Neural cell (in vitro differentiated cells): ENCODE results near the gene XDH. TPM values are rescaled to one million over a fixed set of nuclear protein-coding genes. Genes with fewer than 3 reads are reported as not detected.

Source experiments
- H2AFZ ChIP-seq: fragments of 200-600, 300-800 bp; sonication (generic), shearing (Covaris generic); 2 replicates; pipeline ENCODE4 v1.6.0; 2014; ENCODE audit warnings: low read depth, mild to moderate bottlenecking, antibody characterized with exemption, low read length, moderate library complexity
- H3F3A ChIP-seq: fragments of 200-600 bp; shearing (Covaris generic); 2 replicates; pipeline ENCODE4 v1.6.1; 2016; ENCODE audit warnings: mild to moderate bottlenecking, moderate library complexity, mixed read lengths, antibody characterized with exemption, low read length; ENCODE audit not compliant: insufficient read depth, poor library complexity, severe bottlenecking
- H3K27ac ChIP-seq: fragments of 200-600, 300-800 bp; sonication (generic), shearing (Covaris generic); 2 replicates; pipeline ENCODE4 v1.5.1; 2014; ENCODE audit warnings: mild to moderate bottlenecking, low read length, moderate library complexity
- H3K27me3 ChIP-seq: fragments of 300-800, 200-600 bp; sonication (generic), shearing (Covaris generic); 2 replicates; pipeline ENCODE4 v1.6.0; 2014; ENCODE audit warnings: mild to moderate bottlenecking, low read depth, low read length, moderate library complexity; ENCODE audit not compliant: insufficient read depth
- H3K36me3 ChIP-seq: fragments of 300-800, 200-600 bp; sonication (generic), shearing (Covaris generic); 2 replicates; pipeline ENCODE4 v1.5.1; 2014; ENCODE audit warnings: mild to moderate bottlenecking, antibody characterized with exemption, low read length, moderate library complexity; ENCODE audit not compliant: insufficient read depth
- H3K4me2 ChIP-seq: fragments of 300-800, 200-600 bp; sonication (generic), shearing (Covaris generic); 2 replicates; pipeline ENCODE4 v1.6.0; 2014; ENCODE audit warnings: mild to moderate bottlenecking, low read length
- H3K4me3 ChIP-seq: fragments of 300-800, 200-600 bp; sonication (generic), shearing (Covaris generic); 2 replicates; pipeline ENCODE4 v1.5.1; 2014; ENCODE audit warnings: mild to moderate bottlenecking, low read length, moderate library complexity
- H3K79me2 ChIP-seq: fragments of 200-600 bp; shearing (Covaris generic); replicated peaks from 2 replicates; pipeline ENCODE4 v1.6.0; 2014; ENCODE audit warnings: mild to moderate bottlenecking, low read length, moderate library complexity; ENCODE audit not compliant: insufficient read depth
- H3K9ac ChIP-seq: fragments of 300-800, 200-600 bp; sonication (generic), shearing (Covaris generic); 2 replicates; pipeline ENCODE4 v1.6.1; 2016; ENCODE audit warnings: mild to moderate bottlenecking, low read length, mixed read lengths
- H3K9me2 ChIP-seq: fragments of 200-600 bp; shearing (Covaris generic); 2 replicates; pipeline ENCODE4 v1.6.1; 2016; ENCODE audit warnings: mild to moderate bottlenecking, low read length, mixed read lengths; ENCODE audit not compliant: insufficient read depth
- H3K9me3 ChIP-seq: fragments of 200-600, 300-800 bp; sonication (generic), shearing (Covaris generic); 2 replicates; pipeline ENCODE4 v1.6.1; 2016; ENCODE audit warnings: mild to moderate bottlenecking, mixed run types, low read length, moderate library complexity, mixed read lengths
- H4K20me1 ChIP-seq: fragments of 200-600 bp; shearing (Covaris generic); 2 replicates; pipeline ENCODE4 v1.6.1; 2016; ENCODE audit warnings: mild to moderate bottlenecking, mixed run types; ENCODE audit not compliant: insufficient read depth
- CTCF ChIP-seq: fragments of 450-650 bp; IDR thresholded peaks from 2 replicates; pipeline ENCODE4 v1.5.1; 2014; ENCODE audit warnings: antibody characterized with exemption, mild to moderate bottlenecking, moderate library complexity; ENCODE audit not compliant: poor library complexity, severe bottlenecking
- EP300 ChIP-seq: fragments of 450-650 bp; conservative IDR thresholded peaks from 2 replicates; pipeline ENCODE4 v1.6.1; 2014; ENCODE audit warnings: antibody characterized with exemption, mild to moderate bottlenecking, moderate library complexity; ENCODE audit not compliant: poor library complexity, severe bottlenecking
- EZH2 ChIP-seq: fragments of 200-600, 300-800 bp; shearing (Covaris generic), sonication (generic); IDR thresholded peaks from 2 replicates; pipeline ENCODE4 v1.6.1; 2014; ENCODE audit warnings: antibody characterized with exemption, low read length, borderline replicate concordance, mild to moderate bottlenecking; ENCODE audit not compliant: insufficient read depth, poor library complexity, severe bottlenecking
- MXI1 ChIP-seq: fragments of 450-650 bp; conservative IDR thresholded peaks from 2 replicates; pipeline ENCODE4 v1.6.1; 2014; ENCODE audit warnings: antibody characterized with exemption, mild to moderate bottlenecking; ENCODE audit not compliant: poor library complexity, severe bottlenecking
- POLR2AphosphoS5 ChIP-seq: IDR thresholded peaks from 2 replicates; pipeline ENCODE4 v1.6.1; 2012
- RAD21 ChIP-seq: fragments of 450-650 bp; conservative IDR thresholded peaks from 2 replicates; pipeline ENCODE4 v1.6.1; 2014; ENCODE audit warnings: antibody characterized with exemption, mild to moderate bottlenecking, moderate library complexity
- REST ChIP-seq: IDR thresholded peaks from 2 replicates; pipeline ENCODE4 v1.6.1; 2012; ENCODE audit warnings: borderline replicate concordance
- SMC3 ChIP-seq: fragments of 450-650 bp; conservative IDR thresholded peaks from 2 replicates; pipeline ENCODE4 v1.6.1; 2014; ENCODE audit warnings: antibody characterized with exemption, mild to moderate bottlenecking, moderate library complexity; ENCODE audit not compliant: poor library complexity
- TAF1 ChIP-seq: IDR thresholded peaks from 2 replicates; pipeline ENCODE4 v1.6.1; 2012; ENCODE audit warnings: low read depth
- polyA plus RNA-seq: library from polyadenylated mRNA; depleted of rRNA; stranded (reverse); fragments of >200 nt; gene quantifications from 2 replicates; pipeline ENCODE4 v1.2.3, GENCODE V29; 2014

Gene XDH
- polyA plus RNA-seq, 1 donor from 2014 or later, result 0.48 TPM

GRCh38 chr2:31433541-31433940 lies 19.0 kb upstream of the XDH start:
- Histone ChIP-seq H3K9me3 (no peaks in the 10 kb centered on the region), H3K27ac (no peak overlapping the region), H3K79me2 (no peaks in the 10 kb centered on the region), H4K20me1 (no peaks in the 10 kb centered on the region), H3K4me2 (no peak overlapping the region), H3K9ac (no peak overlapping the region), H3K9me2 (no peaks in the 10 kb centered on the region), H3K4me3 (no peak overlapping the region), H3F3A (no peaks in the 10 kb centered on the region), H2AFZ (no peak overlapping the region), H3K36me3 (no peaks in the 10 kb centered on the region), H3K27me3 (no peaks in the 10 kb centered on the region)
- TF ChIP-seq CTCF (no peak), EZH2 (no peak), POLR2AphosphoS5 (no peak), RAD21 (no peak), TAF1 (no peak), MXI1 (no peak), REST (no peak), EP300 (no peak), SMC3 (no peak)

DNA sequence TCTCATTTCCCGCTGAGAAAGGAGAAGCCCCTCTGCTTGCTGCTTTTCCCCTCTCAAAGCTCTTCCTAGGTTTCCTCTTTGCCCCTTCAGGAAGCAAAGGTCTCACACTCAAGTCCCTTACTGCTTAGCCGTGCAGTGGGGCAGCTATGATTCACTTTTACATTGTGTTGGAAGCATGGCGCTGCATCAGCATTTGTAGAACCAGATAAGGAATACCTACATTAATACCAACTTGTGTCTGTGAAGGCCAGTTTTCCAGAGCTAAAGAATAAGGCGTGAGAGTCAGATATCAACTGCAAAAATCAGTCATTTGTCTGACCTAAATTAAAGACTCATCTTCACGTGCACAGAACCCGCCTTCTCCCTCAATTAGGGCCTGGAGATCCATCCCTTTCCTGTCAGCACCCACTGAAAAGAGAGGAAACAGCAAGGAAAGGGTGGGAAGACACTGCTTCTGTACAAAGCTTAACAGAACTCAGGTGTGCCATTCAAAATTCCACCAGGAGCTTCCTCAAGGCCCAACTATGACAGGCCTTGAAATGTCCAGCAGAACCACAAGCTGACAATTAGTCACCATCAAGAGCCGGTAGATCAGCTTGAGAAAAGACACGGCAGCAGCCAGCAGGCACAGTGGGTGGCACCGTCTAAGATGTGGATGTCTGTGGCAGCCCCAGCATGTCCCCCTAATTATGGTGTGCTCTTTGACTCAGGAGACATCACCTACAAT lies 16.1 kb upstream of the XDH start:
- H3K79me2 ChIP-seq, result no peaks in the 10 kb centered on the region
- no peak for TF ChIP-seq EZH2
- H3F3A ChIP-seq, result no peaks in the 10 kb centered on the region
- no peaks in the 10 kb centered on the region for H3K9me3 ChIP-seq
- H3K4me3 ChIP-seq, result no peak overlapping the region
- H3K27ac ChIP-seq, result no peak overlapping the region
- no peak overlapping the region for H3K9ac ChIP-seq
- no peaks in the 10 kb centered on the region for H4K20me1 ChIP-seq
- no peak overlapping the region for H3K4me2 ChIP-seq
- no peak overlapping the region for H2AFZ ChIP-seq
- no peaks in the 10 kb centered on the region for H3K36me3 ChIP-seq
- no peaks in the 10 kb centered on the region for H3K27me3 ChIP-seq
- no peaks in the 10 kb centered on the region for H3K9me2 ChIP-seq
